ENCODE data around the gene ESPN.

ESPN gene

GRCh38 chr1:6496365-6496721 lies 71.8 kb downstream of the ESPN start:
- Histone ChIP-seq H3K9me3 (ENCODE audit: control insufficient read depth, insufficient read depth, low read depth, low read length) (no peaks in the 10 kb centered on the region), H3K27ac (ENCODE audit: extremely low read depth, low read depth, low read length) (no peak overlapping the region), H3K4me1 (ENCODE audit: control insufficient read depth, insufficient read depth, low read length) (no peaks in the 10 kb centered on the region), H3K36me3 (ENCODE audit: control insufficient read depth in 2 of 2, insufficient read depth in 1 of 2, low read length in 2 of 2) (peaks cover 0 to 3% of the 10 kb centered on the region in 2 experiments; a peak in 1 of 3 replicates), H3K4me3 (ENCODE audit: low read depth, low read length) (no peak overlapping the region)
- ChIA-PET CTCF (no interaction called here), POLR2A (no interaction called here)
- no peak for TF ChIP-seq ZNF768 (tag by site-specific recombination; IDR thresholded peaks at IDR 0.05)
- no peak for TF ChIP-seq INSM2 (tag by site-specific recombination; IDR thresholded peaks at IDR 0.05)
- TF ChIP-seq SP2 (tag by site-specific recombination; IDR thresholded peaks at IDR 0.05) = 0 out of 2 replicates have a peak, but pooled peaks have one; percentile 14
- TF ChIP-seq ZNF223 (tag by site-specific recombination; IDR thresholded peaks at IDR 0.05) = no peak
- TF ChIP-seq ZNF580 (tag by site-specific recombination; IDR thresholded peaks at IDR 0.05) = no peak
- no peak for TF ChIP-seq ZNF473 (tag by site-specific recombination; IDR thresholded peaks at IDR 0.05)
- no peak for TF ChIP-seq TRIM28 (IDR thresholded peaks at IDR 0.05; ENCODE audit: borderline replicate concordance, low read length)
- no peak for TF ChIP-seq GFI1B (tag by site-specific recombination; IDR thresholded peaks at IDR 0.05)
- no peak for TF ChIP-seq ZNF558 (tag by site-specific recombination; IDR thresholded peaks at IDR 0.05)
- no peak for TF ChIP-seq SP3 (tag by site-specific recombination; IDR thresholded peaks at IDR 0.05)
- TF ChIP-seq ZNF571 (tag by site-specific recombination; IDR thresholded peaks at IDR 0.05) = no peak
- 0 out of 2 replicates have a peak, but pooled peaks have one; percentile 9 for TF ChIP-seq GLIS2 (tag by site-specific recombination; IDR thresholded peaks at IDR 0.05)
- TF ChIP-seq KLF1 (tag by site-specific recombination; IDR thresholded peaks at IDR 0.05) = 0 out of 2 replicates have a peak, but pooled peaks have one; percentile 3
- peak; percentile 58 for TF ChIP-seq ZNF449 (tag by site-specific recombination; IDR thresholded peaks at IDR 0.05)
- no peak for TF ChIP-seq ZNF292 (tag by site-specific recombination; IDR thresholded peaks at IDR 0.05; ENCODE audit: borderline replicate concordance, low read depth)
- no peak for TF ChIP-seq ZNF514 (tag by site-specific recombination; IDR thresholded peaks at IDR 0.05)

GRCh38 chr1:6496890-6497214 lies 72.3 kb downstream of the ESPN start:
- Histone ChIP-seq H3K4me1 (ENCODE audit: control insufficient read depth, insufficient read depth, low read length) (no peaks in the 10 kb centered on the region), H3K4me3 (ENCODE audit: low read depth, low read length) (peak overlapping the region; percentile 35), H3K36me3 (ENCODE audit: control insufficient read depth in 2 of 2, insufficient read depth in 1 of 2, low read length in 2 of 2) (peaks cover 0 to 3% of the 10 kb centered on the region in 2 experiments; a peak in 1 of 3 replicates), H3K27ac (ENCODE audit: extremely low read depth, low read depth, low read length) (no peak overlapping the region), H3K9me3 (ENCODE audit: control insufficient read depth, insufficient read depth, low read depth, low read length) (no peaks in the 10 kb centered on the region)
- ChIA-PET POLR2A (no interaction called here), CTCF (no interaction called here)
- TF ChIP-seq PRDM10 (tag by site-specific recombination; IDR thresholded peaks at IDR 0.05) (peak; percentile 65), ZNF10 (tag by site-specific recombination; IDR thresholded peaks at IDR 0.05) (no peak), PATZ1 (tag by site-specific recombination; IDR thresholded peaks at IDR 0.05) (peak; percentile 13), ZBTB10 (tag by site-specific recombination; IDR thresholded peaks at IDR 0.05) (peak; percentile 44; the same call in 1 of the 2 replicates)
